Hepatocyte (in vitro differentiated cells): ENCODE measurements around the gene KLB. TPM values are rescaled to one million over a fixed set of nuclear protein-coding genes. Genes with fewer than 3 reads are reported as not detected.

Source experiments
- DNase-seq: peaks from one replicate; pipeline ENCODE4 v3.0.0-alpha.2; 2016; ENCODE audit warnings: low spot score
- H2AFZ ChIP-seq: fragments of 200-600 bp; sonication (generic); 2 replicates; pipeline ENCODE4 v1.6.0; 2016; ENCODE audit warnings: antibody characterized with exemption, mild to moderate bottlenecking
- H3K27ac ChIP-seq: fragments of 200-600 bp; sonication (generic); 2 replicates; pipeline ENCODE4 v1.5.1; 2016; ENCODE audit warnings: mild to moderate bottlenecking
- H3K27me3 ChIP-seq: fragments of 200-600 bp; sonication (generic); 2 replicates; pipeline ENCODE4 v1.6.1; 2016
- H3K36me3 ChIP-seq: fragments of 200-600 bp; sonication (generic); replicated peaks from 2 replicates; pipeline ENCODE4 v1.5.1; 2016; ENCODE audit warnings: low read depth; ENCODE audit not compliant: insufficient read depth
- H3K4me1 ChIP-seq: fragments of 200-600 bp; sonication (generic); 2 replicates; pipeline ENCODE4 v1.5.1; 2016; ENCODE audit warnings: mild to moderate bottlenecking, moderate library complexity; ENCODE audit not compliant: insufficient read depth
- H3K4me2 ChIP-seq: fragments of 200-600 bp; sonication (generic); 2 replicates; pipeline ENCODE4 v1.6.0; 2016
- H3K4me3 ChIP-seq: fragments of 200-600 bp; sonication (generic); 2 replicates; pipeline ENCODE4 v1.5.1; 2016; ENCODE audit warnings: mild to moderate bottlenecking
- H3K79me2 ChIP-seq: fragments of 200-600 bp; sonication (generic); 2 replicates; pipeline ENCODE4 v1.6.0; 2017; ENCODE audit warnings: mild to moderate bottlenecking
- H3K9me2 ChIP-seq: fragments of 200-600 bp; sonication (generic); replicated peaks from 2 replicates; pipeline ENCODE4 v1.6.0; 2017; ENCODE audit warnings: mild to moderate bottlenecking; ENCODE audit not compliant: insufficient read depth
- H3K9me3 ChIP-seq: fragments of 200-600 bp; sonication (generic); 2 replicates; pipeline ENCODE4 v1.5.1; 2016; ENCODE audit warnings: low read depth, mild to moderate bottlenecking
- H4K20me1 ChIP-seq: fragments of 200-600 bp; sonication (generic); 2 replicates; pipeline ENCODE4 v1.6.0; 2016; ENCODE audit warnings: mild to moderate bottlenecking; ENCODE audit not compliant: insufficient read depth, poor library complexity, severe bottlenecking
- EZH2 ChIP-seq: fragments of 200-600 bp; sonication (generic); IDR thresholded peaks from 2 replicates; pipeline ENCODE4 v1.6.1; 2016; ENCODE audit warnings: antibody characterized with exemption, mild to moderate bottlenecking, borderline replicate concordance
- EZH2phosphoT487 ChIP-seq: fragments of 200-600 bp; sonication (generic); IDR thresholded peaks from one replicate; pipeline ENCODE4 v1.6.1; 2018; ENCODE audit warnings: antibody characterized with exemption, mild to moderate bottlenecking, low read depth, moderate library complexity; ENCODE audit not compliant: unreplicated experiment, severe bottlenecking
- WGBS: methylation state at CpG from one replicate; pipeline ENCODE4 v1.1.6; 2016; ENCODE audit warnings: low lambda C conversion rate; ENCODE audit errors: missing lambda C conversion rate; 5-methylcytosine and 5-hydroxymethylcytosine counted together
- polyA plus RNA-seq: library from polyadenylated mRNA; unstranded; fragments of >200 nt; fragmentation: Nextera tagmentation; extraction: Ambion mirVana; gene quantifications from 2 replicates; pipeline ENCODE4 v1.2.1, GENCODE V29; 2016
- total RNA-seq: library from RNA; depleted of rRNA; stranded (reverse); fragments of >200 nt; gene quantifications from 2 replicates; pipeline ENCODE4 v1.2.3, GENCODE V29; 2014
- TF ChIP-seq, protein P1 (sequence below): fragments of 200-600 bp; sonication (generic); IDR thresholded peaks from 2 replicates; pipeline ENCODE4 v1.5.1; 2016; ENCODE audit warnings: antibody characterized with exemption, mild to moderate bottlenecking; ENCODE audit not compliant: poor library complexity

The KLB gene
- total and polyA plus RNA-seq, 2 experiments from 2014 or later, result 11.5 to 18.2 TPM

GRCh38 chr4:39452153-39452859 is 45.6 kb downstream of the KLB start:
- Histone ChIP-seq H3K27ac (no peak overlapping the region), H3K9me3 (no peaks in the 10 kb centered on the region), H3K4me1 (peaks cover 10% of the 10 kb centered on the region), H3K4me2 (no peak overlapping the region), H4K20me1 (peaks cover 40% of the 10 kb centered on the region), H3K79me2 (peaks cover 29% of the 10 kb centered on the region), H3K36me3 (peaks cover 8% of the 10 kb centered on the region), H3K9me2 (no peaks in the 10 kb centered on the region), H2AFZ (no peak overlapping the region), H3K4me3 (no peak overlapping the region), H3K27me3 (no peaks in the 10 kb centered on the region)
- TF ChIP-seq, protein P1, sequence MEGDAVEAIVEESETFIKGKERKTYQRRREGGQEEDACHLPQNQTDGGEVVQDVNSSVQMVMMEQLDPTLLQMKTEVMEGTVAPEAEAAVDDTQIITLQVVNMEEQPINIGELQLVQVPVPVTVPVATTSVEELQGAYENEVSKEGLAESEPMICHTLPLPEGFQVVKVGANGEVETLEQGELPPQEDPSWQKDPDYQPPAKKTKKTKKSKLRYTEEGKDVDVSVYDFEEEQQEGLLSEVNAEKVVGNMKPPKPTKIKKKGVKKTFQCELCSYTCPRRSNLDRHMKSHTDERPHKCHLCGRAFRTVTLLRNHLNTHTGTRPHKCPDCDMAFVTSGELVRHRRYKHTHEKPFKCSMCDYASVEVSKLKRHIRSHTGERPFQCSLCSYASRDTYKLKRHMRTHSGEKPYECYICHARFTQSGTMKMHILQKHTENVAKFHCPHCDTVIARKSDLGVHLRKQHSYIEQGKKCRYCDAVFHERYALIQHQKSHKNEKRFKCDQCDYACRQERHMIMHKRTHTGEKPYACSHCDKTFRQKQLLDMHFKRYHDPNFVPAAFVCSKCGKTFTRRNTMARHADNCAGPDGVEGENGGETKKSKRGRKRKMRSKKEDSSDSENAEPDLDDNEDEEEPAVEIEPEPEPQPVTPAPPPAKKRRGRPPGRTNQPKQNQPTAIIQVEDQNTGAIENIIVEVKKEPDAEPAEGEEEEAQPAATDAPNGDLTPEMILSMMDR, result no peak
- TF ChIP-seq EZH2phosphoT487 (no peak), EZH2 (no peak)
- no peak for DNase-seq
- 93% methylated on average over 6 of the region's 6 CpGs for WGBS

- no peak overlapping the region for H3K27ac ChIP-seq
- peaks cover 37% of the 10 kb centered on the region for H3K79me2 ChIP-seq
- no peaks in the 10 kb centered on the region for H3K9me2 ChIP-seq
- no peak for DNase-seq
- no peak for TF ChIP-seq EZH2
- TF ChIP-seq, protein P1, result no peak
- H4K20me1 ChIP-seq, result peaks cover 46% of the 10 kb centered on the region
- peaks cover 14% of the 10 kb centered on the region for H3K4me1 ChIP-seq
- WGBS, result 92% methylated on average over 11 of the region's 11 CpGs
- no peak overlapping the region for H2AFZ ChIP-seq
- no peak overlapping the region for H3K4me3 ChIP-seq
- H3K4me2 ChIP-seq, result no peak overlapping the region
- no peaks in the 10 kb centered on the region for H3K9me3 ChIP-seq
- no peaks in the 10 kb centered on the region for H3K27me3 ChIP-seq
- H3K36me3 ChIP-seq, result peaks cover 8% of the 10 kb centered on the region
These were observed 46.3 kb downstream of the KLB start for GRCh38 chr4:39452860-39453587.

GRCh38 chr4:39453738-39454137 is 47.0 kb downstream of the KLB start:
- Histone ChIP-seq H3K4me3 (no peak overlapping the region), H3K36me3 (peaks cover 8% of the 10 kb centered on the region), H3K27me3 (no peaks in the 10 kb centered on the region), H4K20me1 (peaks cover 46% of the 10 kb centered on the region), H3K4me2 (no peak overlapping the region), H3K79me2 (peaks cover 43% of the 10 kb centered on the region), H3K9me2 (no peaks in the 10 kb centered on the region), H2AFZ (no peak overlapping the region), H3K9me3 (no peaks in the 10 kb centered on the region), H3K27ac (no peak overlapping the region), H3K4me1 (peaks cover 14% of the 10 kb centered on the region)
- WGBS, result 68% methylated on average over 2 of the region's 2 CpGs
- TF ChIP-seq EZH2, result no peak
- TF ChIP-seq, protein P1, result no peak
- no peak for TF ChIP-seq EZH2phosphoT487
- no peak for DNase-seq
